ENCODE measurements around the gene LTB4R2. TPM values are rescaled to one million over a fixed set of nuclear protein-coding genes. Genes with fewer than 3 reads are reported as not detected.

LTB4R2 gene
- total RNA-seq, 2 donors from 2014 or later: 19.5 to 27.3 TPM

GRCh38 chr14:24271134-24271833 is 38.7 kb upstream of the LTB4R2 start, which contains the start of gene RABGGTA:
RABGGTA (minus strand) TSS chr14:24271597; CDS start chr14:24271115, 482 bp downstream.
- TF ChIP-seq CTCF (IDR thresholded peaks at IDR 0.05) (peak; percentile 25 to 89 (median 78)), POLR2AphosphoS5 (IDR thresholded peaks at IDR 0.05) (peak; percentile 85), POLR2A (IDR thresholded peaks at IDR 0.05) (peak; percentile 70)
- DNase-seq (ENCODE audit: low spot score): peak; percentile 83
- peaks cover 0 to 3% of the 10 kb centered on the region in 2 donors for H3K36me3 ChIP-seq
- intact Hi-C loops (cut with DNase I): loop anchor here (1.0 kb wide), 1 partner anchor 28 kb away; the partner anchor contains the start of genes DHRS1 and NOP9
- peak within 1 kb of the TSS; percentile 74 to 99 for H3K4me3 ChIP-seq
- no peaks in the 10 kb centered on the region for H3K9me3 ChIP-seq
- WGBS: under 1% methylated on average over 54 of the region's 61 CpGs
- peak within 1 kb of the TSS; percentile 87 to 96 for H3K27ac ChIP-seq
- no peaks in the 10 kb centered on the region for H3K4me1 ChIP-seq (replicated peaks)
- no peaks in the 10 kb centered on the region for H3K27me3 ChIP-seq (replicated peaks; ENCODE audit: insufficient read depth)

- no peaks in the 10 kb centered on the region for H3K36me3 ChIP-seq
- DNase-seq (ENCODE audit: low spot score): no peak
- H3K4me1 ChIP-seq (replicated peaks): no peaks in the 10 kb centered on the region
- intact Hi-C loops (cut with DNase I): loop anchor here (1.0 kb wide), 1 partner anchor 27 kb away; the partner anchor contains the start of genes DHRS1 and NOP9
- WGBS: 9% methylated on average over 3 of the region's 3 CpGs
- TF ChIP-seq POLR2A (IDR thresholded peaks at IDR 0.05) (no peak), POLR2AphosphoS5 (IDR thresholded peaks at IDR 0.05) (no peak), CTCF (IDR thresholded peaks at IDR 0.05) (no peak)
- H3K27ac ChIP-seq: peak overlapping the region; percentile 87 to 96
- no peaks in the 10 kb centered on the region for H3K9me3 ChIP-seq
- H3K27me3 ChIP-seq (replicated peaks; ENCODE audit: insufficient read depth): no peaks in the 10 kb centered on the region
- peak overlapping the region; percentile 74 to 99 for H3K4me3 ChIP-seq
Measured at GRCh38 chr14:24271834-24272263, 38.1 kb upstream of the LTB4R2 start.

- Histone ChIP-seq H3K27ac (no peak overlapping the region), H3K27me3 (replicated peaks; ENCODE audit: insufficient read depth) (no peaks in the 10 kb centered on the region), H3K9me3 (no peaks in the 10 kb centered on the region), H3K4me3 (no peak overlapping the region), H3K36me3 (no peaks in the 10 kb centered on the region), H3K4me1 (replicated peaks) (no peaks in the 10 kb centered on the region)
- no peak for DNase-seq (ENCODE audit: low spot score)
- no peak for TF ChIP-seq CTCF (IDR thresholded peaks at IDR 0.05)
- TF ChIP-seq POLR2AphosphoS5 (IDR thresholded peaks at IDR 0.05): no peak
- TF ChIP-seq POLR2A (IDR thresholded peaks at IDR 0.05): no peak
- intact Hi-C loops (cut with DNase I): no loop called here
- 88% methylated on average over 2 of the region's 2 CpGs for WGBS
Measured at GRCh38 chr14:24272467-24272866, 37.5 kb upstream of the LTB4R2 start.

GRCh38 chr14:24273422-24273998 is 36.4 kb upstream of the LTB4R2 start:
- TF ChIP-seq CTCF (IDR thresholded peaks at IDR 0.05) (no peak), POLR2A (IDR thresholded peaks at IDR 0.05) (no peak), POLR2AphosphoS5 (IDR thresholded peaks at IDR 0.05) (no peak)
- WGBS: 91% methylated on average over 3 of the region's 3 CpGs
- H3K27me3 ChIP-seq (replicated peaks; ENCODE audit: insufficient read depth): no peaks in the 10 kb centered on the region
- DNase-seq (ENCODE audit: low spot score): no peak
- no peaks in the 10 kb centered on the region for H3K36me3 ChIP-seq
- no peaks in the 10 kb centered on the region for H3K9me3 ChIP-seq
- intact Hi-C loops (cut with DNase I): no loop called here
- no peaks in the 10 kb centered on the region for H3K4me1 ChIP-seq (replicated peaks)
- no peak overlapping the region for H3K27ac ChIP-seq
- no peak overlapping the region for H3K4me3 ChIP-seq

All from prostate gland (tissue), 2 donors.